ENCODE measurements around the gene BIRC2. TPM values are rescaled to one million over a fixed set of nuclear protein-coding genes. Genes with fewer than 3 reads are reported as not detected.
A peak's percentile ranks its signal among the peaks of the same experiment; 100 is the strongest.

Gene BIRC2
- total and polyA plus RNA-seq, 2 donors from 2014 or later, result 34.0 to 42.4 TPM

DNA sequence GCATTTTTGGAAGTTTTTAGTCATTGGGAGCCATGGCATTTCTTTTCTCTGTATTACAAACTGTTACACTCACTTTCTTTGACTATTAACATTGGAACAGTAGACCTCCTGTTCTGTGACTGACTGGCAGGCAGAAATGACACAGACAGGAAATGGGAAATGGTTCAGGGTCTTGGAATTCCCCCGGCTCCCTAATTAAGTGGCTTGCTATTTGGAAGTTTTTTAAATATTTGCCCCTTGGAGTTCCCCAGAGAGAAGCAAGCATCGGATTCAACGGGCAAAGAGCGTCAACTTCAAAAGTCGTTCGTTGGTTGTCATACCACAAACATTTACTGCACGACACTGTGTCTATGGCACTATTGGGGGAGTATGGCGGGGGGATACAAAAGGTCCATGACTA lies 1.1 kb upstream of the BIRC2 start:
- H3K9me3 ChIP-seq (ENCODE audit: control insufficient read depth in 2 of 3, insufficient read depth in 1 of 3, low read length in 3 of 3), result no peaks in the 10 kb centered on the region
- H3K4me1 ChIP-seq (ENCODE audit: control insufficient read depth in 2 of 3, insufficient read depth in 2 of 3, low read depth in 1 of 3, low read length in 3 of 3), result peaks cover 0 to 10% (median 2%) of the 10 kb centered on the region in 3 donors
- DNase-seq, result peak in 4 of 5 donors; percentile 21 to 53 (median 46)
- TF ChIP-seq CTCF (IDR thresholded peaks at IDR 0.05; ENCODE audit: borderline replicate concordance, extremely low read depth, insufficient read depth), result no peak
- peak overlapping the region; percentile 34 to 97 (median 93) for H3K9ac ChIP-seq (ENCODE audit: low read length in 3 of 3)
- FAIRE-seq, result no peak
- H3K4me3 ChIP-seq (ENCODE audit: low read length in 3 of 3), result peak overlapping the region in 2 of 3 donors; percentile 76 to 93
- H3K27ac ChIP-seq (ENCODE audit: low read depth in 2 of 2, low read length in 2 of 2), result peak overlapping the region in 1 of 2 donors; percentile 95
- H3K27me3 ChIP-seq (ENCODE audit: control insufficient read depth, insufficient read depth, low read length), result no peaks in the 10 kb centered on the region
- intact Hi-C loops (cut with DNase I), result no loop called here
- H3K36me3 ChIP-seq (ENCODE audit: control insufficient read depth in 2 of 3, insufficient read depth in 3 of 3, low read length in 3 of 3), result no peaks in the 10 kb centered on the region

DNA sequence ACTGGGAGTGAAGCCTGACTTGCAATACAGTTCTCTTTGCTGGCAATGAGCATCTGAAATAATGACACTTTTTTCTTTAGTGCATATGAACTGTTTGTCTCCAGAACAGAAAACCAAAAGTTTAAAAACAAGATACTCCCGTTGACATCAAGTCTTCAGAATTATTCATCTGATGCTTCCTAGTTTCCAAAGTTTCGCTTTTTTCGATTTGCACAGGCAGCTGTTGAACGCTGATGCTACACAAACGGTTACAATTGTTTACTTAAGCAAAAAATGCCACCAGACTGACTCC lies 612 bp upstream of the BIRC2 start:
- peak overlapping the region; percentile 95 to 96 for H3K27ac ChIP-seq (ENCODE audit: low read depth in 2 of 2, low read length in 2 of 2)
- FAIRE-seq (no peak), DNase-seq (peak in 1 of 5 donors; percentile 81)
- no peak for TF ChIP-seq CTCF (IDR thresholded peaks at IDR 0.05; ENCODE audit: borderline replicate concordance, extremely low read depth, insufficient read depth)
- H3K4me1 ChIP-seq (ENCODE audit: control insufficient read depth in 2 of 3, insufficient read depth in 2 of 3, low read depth in 1 of 3, low read length in 3 of 3), result peaks cover 0 to 10% (median 2%) of the 10 kb centered on the region in 3 donors
- peak overlapping the region; percentile 34 to 97 (median 93) for H3K9ac ChIP-seq (ENCODE audit: low read length in 3 of 3)
- H3K36me3 ChIP-seq (ENCODE audit: control insufficient read depth in 2 of 3, insufficient read depth in 3 of 3, low read length in 3 of 3), result no peaks in the 10 kb centered on the region
- H3K9me3 ChIP-seq (ENCODE audit: control insufficient read depth in 2 of 3, insufficient read depth in 1 of 3, low read length in 3 of 3), result no peaks in the 10 kb centered on the region
- intact Hi-C loops (cut with DNase I), result no loop called here
- H3K4me3 ChIP-seq (ENCODE audit: low read length in 3 of 3), result peak overlapping the region; percentile 76 to 93 (median 92)
- H3K27me3 ChIP-seq (ENCODE audit: control insufficient read depth, insufficient read depth, low read length), result no peaks in the 10 kb centered on the region

- Histone ChIP-seq H3K9me3 (ENCODE audit: control insufficient read depth in 2 of 3, insufficient read depth in 1 of 3, low read length in 3 of 3) (no peaks in the 10 kb centered on the region), H3K4me3 (ENCODE audit: low read length in 3 of 3) (peak overlapping the region; percentile 76 to 93 (median 86)), H3K27ac (ENCODE audit: low read depth in 2 of 2, low read length in 2 of 2) (peak overlapping the region; percentile 95 to 96), H3K27me3 (ENCODE audit: control insufficient read depth, insufficient read depth, low read length) (no peaks in the 10 kb centered on the region), H3K36me3 (ENCODE audit: control insufficient read depth in 2 of 3, insufficient read depth in 3 of 3, low read length in 3 of 3) (no peaks in the 10 kb centered on the region), H3K4me1 (ENCODE audit: control insufficient read depth in 2 of 3, insufficient read depth in 2 of 3, low read depth in 1 of 3, low read length in 3 of 3) (peaks cover 0 to 10% (median 2%) of the 10 kb centered on the region in 3 donors), H3K9ac (ENCODE audit: low read length in 3 of 3) (peak overlapping the region; percentile 59 to 93 (median 61))
- no peak for FAIRE-seq
- TF ChIP-seq CTCF (IDR thresholded peaks at IDR 0.05; ENCODE audit: borderline replicate concordance, extremely low read depth, insufficient read depth), result no peak
- peak in 3 of 5 donors; percentile 18 to 75 (median 55) for DNase-seq
- intact Hi-C loops (cut with DNase I), result no loop called here
Observed at GRCh38 chr11:102347462-102348370, 702 bp downstream of the BIRC2 start.

All from kidney (tissue), 14 donors.